ENCODE measurements around the gene FRRS1L.

DNA sequence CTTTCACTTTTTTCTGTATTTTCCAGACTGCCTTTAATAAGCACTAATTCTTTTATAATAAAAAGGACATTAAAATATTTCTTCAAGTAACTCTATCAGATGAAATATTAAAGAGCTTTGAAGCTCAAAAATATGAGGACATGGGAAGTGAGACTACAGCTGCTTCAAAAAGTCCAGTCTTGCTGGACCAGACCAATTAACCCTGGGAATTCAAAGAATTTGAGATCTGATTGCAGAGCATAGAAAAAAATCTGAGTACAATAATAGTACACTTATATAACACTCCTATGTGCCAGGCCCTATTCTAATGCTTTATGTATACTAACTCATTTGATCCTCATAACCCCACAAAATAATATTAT lies 57.1 kb downstream of the FRRS1L start:
- TF ChIP-seq POLR2A (IDR thresholded peaks at IDR 0.05): no peak
- TF ChIP-seq, protein P1, sequence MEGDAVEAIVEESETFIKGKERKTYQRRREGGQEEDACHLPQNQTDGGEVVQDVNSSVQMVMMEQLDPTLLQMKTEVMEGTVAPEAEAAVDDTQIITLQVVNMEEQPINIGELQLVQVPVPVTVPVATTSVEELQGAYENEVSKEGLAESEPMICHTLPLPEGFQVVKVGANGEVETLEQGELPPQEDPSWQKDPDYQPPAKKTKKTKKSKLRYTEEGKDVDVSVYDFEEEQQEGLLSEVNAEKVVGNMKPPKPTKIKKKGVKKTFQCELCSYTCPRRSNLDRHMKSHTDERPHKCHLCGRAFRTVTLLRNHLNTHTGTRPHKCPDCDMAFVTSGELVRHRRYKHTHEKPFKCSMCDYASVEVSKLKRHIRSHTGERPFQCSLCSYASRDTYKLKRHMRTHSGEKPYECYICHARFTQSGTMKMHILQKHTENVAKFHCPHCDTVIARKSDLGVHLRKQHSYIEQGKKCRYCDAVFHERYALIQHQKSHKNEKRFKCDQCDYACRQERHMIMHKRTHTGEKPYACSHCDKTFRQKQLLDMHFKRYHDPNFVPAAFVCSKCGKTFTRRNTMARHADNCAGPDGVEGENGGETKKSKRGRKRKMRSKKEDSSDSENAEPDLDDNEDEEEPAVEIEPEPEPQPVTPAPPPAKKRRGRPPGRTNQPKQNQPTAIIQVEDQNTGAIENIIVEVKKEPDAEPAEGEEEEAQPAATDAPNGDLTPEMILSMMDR (IDR thresholded peaks at IDR 0.05): no peak
